Germinal center (tissue), 1 donor: ENCODE measurements around the gene HDAC4.

Experiments used
- DNase-seq: peaks from one replicate; pipeline ENCODE4 v3.0.0; 2012; ENCODE audit warnings: mixed read lengths, low spot score

The HDAC4 gene

DNA sequence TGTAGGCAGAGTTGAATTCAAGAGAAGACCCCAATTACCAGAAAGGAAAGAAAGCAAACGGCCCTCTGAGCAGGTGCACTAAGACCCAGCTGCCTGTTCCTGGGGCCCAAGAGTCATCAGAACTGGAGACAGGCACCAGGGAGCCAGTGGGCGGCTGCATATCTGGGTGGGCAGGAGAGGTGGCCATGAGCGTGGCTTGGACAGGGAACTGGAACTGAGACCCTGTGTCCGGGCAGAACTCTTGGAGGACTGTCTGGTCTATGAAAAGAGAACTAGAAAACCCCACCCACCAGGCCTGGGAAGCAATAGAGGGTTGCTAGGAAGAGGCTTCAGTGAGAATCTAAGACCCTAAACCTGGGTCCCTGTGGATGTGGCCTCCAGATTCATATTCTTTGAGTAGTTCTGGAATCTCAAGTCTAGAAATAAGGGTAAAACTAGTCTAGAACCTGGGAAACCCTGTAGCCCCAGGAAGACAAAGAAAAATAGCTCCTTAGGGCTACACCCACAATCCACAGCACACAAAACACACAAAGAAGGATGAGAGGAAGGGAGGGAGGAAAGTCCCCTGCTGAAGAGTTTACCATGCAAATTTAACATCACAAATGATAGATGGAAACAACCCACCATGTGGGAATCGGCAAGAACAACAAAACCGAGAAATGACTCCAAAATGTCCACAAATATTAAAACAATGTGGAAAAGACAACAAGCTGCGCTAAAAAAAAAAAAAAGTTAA lies 147.0 kb downstream of the HDAC4 start:
- DNase-seq: no peak

DNA sequence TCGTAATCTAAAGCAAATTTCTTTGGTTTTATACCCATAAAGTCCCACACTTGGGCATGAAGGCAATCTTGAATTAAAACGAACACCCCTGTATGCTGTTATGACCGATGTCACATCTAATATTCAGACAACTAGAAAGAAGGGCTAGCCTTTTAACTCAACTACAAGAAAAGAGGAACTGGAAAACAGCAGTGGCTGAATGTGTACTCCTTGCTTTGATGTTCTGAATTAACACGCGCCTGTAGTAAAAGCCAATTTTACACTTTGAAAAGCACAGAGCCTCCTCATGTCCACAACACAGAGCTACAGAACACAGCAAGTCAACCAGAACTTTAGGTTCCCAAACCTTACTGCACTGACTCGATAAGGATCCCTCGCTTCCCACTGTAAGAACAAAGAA lies 147.6 kb downstream of the HDAC4 start:
- no peak for DNase-seq

DNA sequence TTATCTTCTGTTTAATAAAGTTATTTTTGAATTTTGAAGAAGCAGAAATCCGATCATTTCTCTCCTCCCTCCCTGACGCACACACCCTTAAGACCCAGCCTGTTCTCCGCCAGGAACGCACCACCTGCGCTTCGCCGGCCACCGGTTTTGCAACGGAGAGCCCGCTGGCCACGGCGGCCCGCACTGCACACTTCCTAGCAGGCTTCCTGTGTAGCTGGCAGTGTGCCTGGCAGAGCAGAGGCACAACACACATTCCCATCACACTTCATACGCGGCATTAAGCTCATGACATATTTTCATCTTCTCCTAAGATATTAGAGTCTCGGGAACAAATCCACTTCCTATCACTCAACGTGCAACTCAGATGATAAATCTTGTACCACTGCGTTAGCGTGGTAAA lies 148.0 kb downstream of the HDAC4 start:
- no peak for DNase-seq

DNA sequence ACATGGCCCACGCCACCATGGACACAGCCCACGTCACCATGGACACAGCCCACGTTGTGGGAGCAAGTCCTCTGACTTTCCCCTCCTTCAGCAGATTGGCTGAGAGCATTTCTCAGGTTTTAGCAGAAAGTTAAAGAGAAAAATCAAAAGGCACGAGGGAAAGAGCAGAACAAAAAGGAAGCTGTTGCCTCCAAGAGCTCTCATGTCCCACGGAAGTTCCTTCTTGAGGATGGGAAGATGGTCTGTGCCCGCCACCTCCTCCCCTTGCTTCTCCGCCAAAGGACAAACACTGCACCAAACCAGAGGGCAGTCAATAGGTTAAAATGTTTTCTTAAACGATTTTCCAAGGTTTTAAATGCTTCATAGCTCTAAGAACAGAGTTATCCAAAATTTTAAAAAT lies 148.4 kb downstream of the HDAC4 start:
- DNase-seq: no peak

DNA sequence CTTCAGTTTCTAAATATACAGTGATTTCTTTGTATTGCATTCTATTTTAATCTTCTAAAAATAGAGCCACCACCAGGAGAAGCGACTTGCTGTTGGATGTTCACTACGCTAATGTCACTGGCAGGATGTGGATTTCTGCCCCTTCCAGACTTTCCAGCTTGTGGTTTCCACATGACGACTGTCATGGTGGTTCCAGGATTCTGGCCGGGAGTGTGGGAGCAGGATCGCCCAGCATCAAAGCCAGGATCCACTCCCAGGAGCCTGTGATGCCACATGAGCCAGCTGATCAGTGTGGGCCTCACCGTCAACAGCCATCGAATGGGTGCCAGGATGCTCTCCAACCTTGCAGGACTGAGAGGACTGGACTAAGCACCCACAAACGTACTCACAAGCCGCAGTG lies 148.8 kb downstream of the HDAC4 start:
- no peak for DNase-seq

DNA sequence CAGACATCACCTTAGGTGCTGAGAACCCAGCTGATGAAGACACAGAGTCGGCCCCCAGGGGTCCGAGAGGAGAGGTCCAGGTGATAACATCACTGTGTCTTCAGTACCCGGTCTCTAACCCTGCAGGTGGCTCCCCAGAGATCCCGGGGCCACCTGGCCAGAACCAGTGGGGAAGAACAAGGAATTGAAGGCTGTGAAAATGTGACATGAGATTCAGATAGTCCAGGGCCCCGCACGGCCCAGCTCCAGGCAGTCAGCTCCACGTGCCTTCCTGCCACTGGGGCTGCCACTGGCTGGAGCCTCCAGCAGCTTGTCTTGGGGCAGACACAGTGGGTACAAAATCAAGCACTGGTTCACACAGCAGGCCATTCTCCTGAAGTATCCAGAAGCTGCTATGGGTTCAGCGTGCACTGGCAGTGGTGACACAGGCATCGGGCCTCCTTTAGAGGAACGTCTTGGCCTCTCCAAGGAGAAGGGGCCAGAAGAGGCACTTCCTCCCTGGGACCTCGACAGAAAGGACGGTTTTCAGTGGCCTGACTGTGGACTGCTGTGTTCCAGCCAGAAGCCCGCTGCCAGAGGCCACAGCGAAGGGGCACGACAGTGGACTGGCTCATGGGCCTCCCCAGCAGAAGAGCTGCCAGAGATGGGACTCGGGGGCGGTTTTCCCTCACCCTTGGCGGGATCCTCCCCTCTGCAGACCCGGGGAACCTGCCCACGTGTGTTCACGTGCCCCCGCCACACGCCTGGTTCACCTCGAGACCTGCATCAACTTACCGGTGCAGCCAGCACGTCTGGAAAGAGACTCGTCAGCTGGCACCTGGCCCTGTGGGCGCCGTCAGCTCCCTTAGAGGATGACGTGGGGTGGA lies 150.4 kb downstream of the HDAC4 start:
- no peak for DNase-seq

DNA sequence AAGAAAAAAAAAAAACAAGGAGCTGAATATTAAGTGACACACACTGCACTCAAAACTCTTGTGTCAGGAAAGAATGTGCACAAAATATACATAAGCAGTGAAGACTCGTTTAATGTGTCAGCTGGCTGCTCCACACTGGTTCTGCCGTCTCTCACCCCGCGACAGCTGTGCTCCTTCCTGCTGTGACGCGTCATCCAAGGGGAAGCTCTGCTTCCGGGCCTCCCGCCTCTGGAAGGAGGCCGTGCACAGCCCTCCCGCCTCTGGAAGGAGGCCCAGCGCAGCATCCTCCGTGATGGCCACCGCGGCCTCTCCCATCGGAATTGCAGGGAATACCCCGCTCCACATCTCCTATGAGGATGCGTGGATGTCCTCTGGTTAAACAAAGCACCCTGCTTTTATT lies 151.0 kb downstream of the HDAC4 start:
- DNase-seq: no peak

DNA sequence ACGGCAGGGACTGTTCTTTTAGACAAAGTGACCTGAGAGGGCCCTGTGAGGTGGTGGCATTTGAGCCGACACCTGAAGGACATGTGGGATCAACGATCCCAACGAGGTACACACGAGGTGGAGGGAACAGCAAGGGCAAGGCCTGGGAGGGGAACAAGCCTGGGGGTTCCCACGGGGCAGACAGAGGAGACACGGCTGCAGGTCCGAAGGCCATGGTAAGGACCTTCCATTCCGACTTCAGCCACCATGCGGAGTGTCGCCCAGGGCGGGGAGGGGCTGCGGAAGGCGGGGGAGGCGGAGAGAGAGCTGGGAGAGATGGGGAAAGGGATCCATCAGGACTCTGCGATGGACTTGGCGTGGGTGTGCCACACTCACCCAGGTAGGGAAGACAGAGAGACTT lies 151.8 kb downstream of the HDAC4 start:
- no peak for DNase-seq

DNA sequence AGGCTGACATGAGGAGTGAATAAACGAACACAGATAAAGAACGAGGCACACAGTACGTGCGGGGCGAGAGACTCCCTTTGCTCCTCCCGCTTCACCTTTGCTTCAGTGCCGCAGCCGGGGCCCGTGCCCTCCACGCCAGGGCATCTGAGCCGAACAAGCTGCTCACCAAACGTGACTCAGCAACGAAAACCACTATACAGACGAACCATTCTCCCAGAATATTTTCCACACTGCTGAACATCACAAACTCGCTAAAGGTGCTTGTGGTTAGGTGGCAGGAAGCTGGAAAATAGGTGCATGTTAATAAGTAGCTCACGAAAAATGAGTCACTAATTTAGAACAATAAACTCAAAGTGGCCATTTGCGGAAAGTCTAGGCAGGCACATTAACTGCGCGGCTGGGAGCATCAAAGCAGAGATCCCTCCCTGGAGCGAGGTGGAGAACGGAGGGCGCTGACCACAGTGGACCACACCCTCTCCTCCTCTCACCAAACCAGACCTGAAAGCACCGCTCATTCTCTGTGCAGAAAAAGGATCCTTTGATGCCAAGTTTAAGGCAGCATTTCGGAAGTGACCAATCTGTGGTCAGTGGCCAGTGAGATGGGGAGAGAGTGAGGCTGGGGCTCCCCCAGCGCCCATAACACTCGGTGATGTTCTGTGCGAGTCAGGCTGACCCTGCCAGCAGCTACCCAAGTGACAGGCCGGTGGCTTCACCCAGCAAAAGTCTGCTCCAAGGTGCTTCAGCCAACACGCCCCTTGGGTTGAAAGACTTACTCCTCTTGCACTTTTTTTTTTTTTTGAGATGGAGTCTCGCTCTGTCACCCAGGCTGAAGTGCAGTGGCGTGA lies 153.2 kb downstream of the HDAC4 start:
- DNase-seq: no peak

DNA sequence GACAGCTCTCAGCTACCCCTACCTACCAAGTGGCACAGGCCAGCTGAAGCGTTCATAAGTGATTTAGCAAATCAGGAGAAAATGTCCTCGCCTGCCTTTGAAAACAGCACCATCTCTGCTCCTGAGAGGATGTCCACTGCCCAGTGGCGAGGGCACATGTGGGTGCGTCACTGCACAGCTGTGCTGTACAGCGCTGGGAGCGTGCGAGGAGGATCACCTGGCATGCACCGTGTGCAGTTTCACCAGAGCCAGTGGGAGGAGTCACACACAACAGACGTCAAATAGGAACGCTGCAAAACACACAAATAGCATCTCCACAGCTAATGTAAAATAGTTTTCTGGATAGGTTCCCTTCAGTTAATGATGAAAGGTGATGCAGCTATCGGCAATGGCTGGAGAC lies 154.1 kb downstream of the HDAC4 start:
- DNase-seq: no peak

DNA sequence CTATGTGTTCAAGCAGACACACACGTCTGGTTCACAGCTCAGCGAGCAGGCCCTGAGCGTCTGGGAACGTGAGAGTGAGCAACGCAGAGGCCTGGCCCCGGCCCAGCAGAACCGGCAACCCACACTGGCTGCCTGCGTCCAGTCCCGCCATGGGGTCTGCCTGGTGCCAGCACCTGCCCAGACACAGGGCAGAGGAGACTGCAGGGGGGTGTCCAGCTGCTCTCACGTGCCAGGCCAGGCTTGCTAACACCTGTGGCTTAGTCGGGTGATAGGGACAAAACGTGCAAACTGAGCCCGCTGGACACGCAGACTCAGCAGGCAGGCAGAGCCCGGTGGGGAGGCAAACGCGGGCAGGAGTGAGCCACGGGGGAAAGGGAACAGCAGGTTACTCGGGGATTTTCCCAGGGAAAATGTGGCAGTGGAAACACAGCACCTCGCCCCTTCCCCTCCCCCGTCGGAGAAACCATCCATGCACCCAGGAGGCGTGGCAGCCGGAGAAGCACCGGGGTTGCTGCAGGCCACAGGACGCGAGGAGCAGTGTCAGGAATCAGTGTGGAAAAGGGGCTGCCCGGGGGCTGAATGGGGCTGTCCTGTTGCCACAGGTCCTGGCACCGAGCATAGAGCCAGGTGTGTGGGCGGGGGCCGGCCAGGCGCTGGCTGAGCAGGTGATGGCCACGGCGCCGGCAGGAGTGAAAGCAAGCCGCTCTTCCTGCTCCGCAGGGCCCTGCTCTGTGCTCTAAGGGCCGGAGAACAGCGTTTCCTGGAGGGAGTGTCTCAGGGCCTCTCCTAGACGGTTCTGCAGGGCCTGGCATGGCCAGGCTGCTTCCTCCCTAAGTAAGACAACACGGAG lies 154.7 kb downstream of the HDAC4 start:
- DNase-seq: no peak

DNA sequence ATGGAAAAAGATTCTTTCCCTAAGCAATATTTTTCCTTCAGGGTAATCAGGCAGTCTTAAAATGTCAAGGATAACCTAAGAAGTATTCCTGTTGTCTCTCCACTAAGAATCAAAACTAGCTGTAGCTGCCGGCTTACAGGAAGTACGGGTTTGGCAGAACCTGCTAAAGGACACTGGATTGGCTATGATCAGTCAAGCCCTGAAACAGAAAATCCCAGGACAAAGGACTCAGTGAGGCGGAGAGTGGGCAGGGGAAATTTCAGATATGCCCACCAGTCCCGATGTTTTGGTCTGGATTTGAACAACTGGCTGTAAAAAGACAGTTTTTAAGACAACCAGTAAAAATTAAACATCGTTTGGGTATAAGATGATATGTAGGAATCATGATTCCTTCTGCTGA lies 155.7 kb downstream of the HDAC4 start:
- DNase-seq: no peak

DNA sequence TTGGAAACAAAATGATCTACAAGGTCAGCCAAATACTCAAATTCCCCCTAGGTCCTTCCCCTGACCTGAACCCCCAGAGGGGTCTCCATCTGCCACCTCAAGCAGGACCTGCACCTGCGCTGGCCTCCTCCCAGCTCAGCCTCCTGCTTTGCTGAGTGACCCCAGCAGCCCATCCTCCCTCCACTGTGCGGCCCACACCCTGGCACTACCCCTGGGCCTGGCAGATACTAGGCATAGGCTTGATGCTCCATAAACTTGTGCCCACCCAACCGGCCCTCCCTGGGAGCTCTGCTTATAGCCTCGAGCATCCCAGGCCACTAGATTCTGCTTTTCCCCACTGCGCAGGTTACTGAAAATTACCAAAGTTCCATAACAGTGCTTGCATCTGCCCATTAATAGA lies 156.2 kb downstream of the HDAC4 start:
- DNase-seq: no peak

DNA sequence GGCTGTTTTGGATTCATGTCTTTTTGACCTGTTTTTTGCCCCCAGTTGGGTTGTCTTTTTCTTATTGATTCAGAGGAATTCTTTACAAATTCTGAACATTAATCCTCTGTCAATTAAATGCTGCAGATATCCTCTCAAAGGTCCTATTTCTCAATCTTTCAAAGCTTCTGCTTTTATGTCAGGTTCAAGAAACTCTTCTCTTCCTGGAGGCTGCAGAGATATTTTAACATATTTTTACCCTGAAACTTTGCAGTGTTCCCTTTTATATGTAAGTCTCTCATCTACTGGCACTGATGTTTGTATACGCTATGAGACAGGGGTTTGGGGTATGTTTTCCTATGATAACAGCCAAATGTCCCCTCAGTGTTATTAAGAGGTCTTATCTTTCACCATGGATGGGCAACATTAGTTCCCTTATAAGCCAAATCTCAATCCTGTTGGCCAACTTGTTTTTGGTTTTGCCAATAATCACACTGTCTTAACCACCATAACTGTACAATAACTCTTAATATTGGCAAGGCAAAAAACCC lies 159.3 kb downstream of the HDAC4 start:
- DNase-seq: no peak

DNA sequence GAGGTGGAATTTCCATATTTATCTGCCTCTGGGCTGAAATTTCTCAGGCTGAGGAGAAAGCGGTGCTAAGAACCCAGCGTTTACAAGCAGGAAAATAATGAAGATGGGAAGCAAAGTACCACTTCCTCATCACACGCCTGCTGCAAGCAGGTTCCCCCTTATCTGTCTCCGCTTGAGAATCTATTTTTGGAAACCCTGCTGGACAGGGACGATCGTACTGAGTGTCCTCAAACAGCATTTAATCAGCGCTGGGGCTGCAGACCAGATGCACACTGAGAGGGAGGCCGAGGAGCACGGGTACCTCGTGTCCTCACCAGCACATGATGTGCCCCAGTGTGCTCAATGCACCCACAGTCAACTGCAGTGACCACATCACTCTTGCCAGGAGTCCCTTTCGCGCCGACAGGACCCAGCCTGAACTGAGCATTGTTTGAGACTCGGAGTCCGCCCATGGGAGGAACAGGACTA lies 160.4 kb downstream of the HDAC4 start:
- DNase-seq: no peak

DNA sequence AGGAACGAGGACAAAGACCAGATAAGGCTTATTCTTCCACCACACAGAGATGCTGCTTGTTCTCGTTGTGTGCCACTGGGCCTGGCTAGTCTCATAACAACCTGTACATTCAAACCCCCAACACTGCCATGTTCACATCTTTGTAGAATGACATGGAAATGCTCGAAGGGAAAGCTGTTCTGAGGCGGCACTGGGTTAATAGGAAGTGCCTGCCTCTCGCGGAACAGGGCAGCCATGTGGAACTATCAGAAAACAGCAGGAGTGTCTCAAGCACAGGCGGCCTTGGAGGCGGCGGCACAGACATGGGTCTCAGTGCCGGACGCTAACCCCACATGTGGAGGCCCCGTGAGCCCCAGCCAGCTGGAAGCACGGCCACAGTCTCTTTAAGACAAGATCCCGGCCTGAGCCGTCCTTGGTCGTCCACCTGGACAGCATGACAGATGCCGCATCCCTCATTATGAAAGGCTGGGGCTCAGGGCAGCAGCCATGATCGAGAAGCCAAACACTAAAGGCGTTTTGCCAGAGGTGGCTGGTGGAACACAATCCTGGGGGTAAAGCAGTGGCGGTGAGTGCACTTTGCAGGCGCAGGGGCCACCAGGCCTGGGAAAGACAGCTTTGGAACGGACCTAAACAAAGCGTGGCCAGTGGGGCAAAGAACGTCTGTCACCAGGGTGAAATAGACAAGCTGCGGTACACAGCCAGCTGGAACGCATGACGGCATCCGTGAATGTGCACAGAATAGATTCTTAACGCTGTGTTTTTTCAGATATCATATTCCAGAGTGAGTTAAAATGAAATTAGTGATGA lies 161.0 kb downstream of the HDAC4 start:
- no peak for DNase-seq

DNA sequence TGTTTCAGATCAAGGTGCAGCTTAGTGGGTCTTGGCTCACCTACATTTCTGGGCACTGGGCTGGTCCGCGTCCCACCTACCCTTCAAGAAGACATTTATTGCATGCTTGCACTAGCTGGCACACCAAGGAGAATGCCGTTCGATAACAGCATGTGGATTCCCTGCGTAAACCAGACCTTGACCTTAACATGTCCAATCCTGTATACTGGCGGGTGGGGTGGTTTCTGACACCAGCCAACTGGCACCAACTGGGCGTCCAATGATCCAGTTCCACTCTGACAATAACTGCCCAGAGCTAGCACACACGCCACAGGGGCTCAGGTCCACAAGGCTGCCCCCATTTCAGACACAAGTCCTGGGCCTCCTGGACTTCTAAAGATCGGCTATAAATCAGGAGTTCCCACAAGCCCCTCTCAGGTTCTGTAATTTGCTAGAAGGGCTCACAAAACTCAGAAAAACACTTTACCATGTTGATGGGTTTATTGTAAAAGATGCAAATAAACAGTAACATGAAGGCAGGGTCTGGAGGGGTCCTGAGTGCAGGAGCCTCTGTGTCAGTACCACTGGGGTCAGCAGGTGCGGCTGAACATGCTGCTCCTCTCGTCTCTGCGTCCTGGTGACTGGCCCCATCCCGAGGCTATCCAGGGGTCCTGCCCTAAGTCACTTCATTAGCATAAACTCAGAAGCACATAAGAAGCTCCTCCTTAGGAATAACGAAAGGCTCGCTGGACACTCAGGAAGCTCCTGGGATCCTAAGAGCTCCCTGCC lies 161.8 kb downstream of the HDAC4 start:
- no peak for DNase-seq

DNA sequence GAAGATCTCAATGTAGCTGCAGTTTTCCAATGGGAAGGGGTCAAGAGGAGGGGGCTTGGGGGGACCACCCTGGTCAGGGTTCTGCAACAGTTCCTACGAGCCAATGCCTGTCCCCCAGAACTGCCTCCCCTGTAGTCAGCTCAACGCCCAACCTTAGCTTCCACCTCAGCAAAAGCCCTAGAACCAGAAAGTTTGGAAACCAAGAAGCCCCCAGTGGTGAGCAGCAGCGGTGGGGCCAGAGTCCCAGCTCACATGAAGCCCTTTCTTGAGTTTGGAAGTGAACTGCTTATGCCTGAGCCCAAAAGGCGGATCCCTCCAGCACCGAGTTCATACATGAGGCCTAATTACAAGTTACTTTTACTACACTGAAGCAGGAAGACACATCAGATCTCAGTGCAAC lies 162.4 kb downstream of the HDAC4 start:
- no peak for DNase-seq

DNA sequence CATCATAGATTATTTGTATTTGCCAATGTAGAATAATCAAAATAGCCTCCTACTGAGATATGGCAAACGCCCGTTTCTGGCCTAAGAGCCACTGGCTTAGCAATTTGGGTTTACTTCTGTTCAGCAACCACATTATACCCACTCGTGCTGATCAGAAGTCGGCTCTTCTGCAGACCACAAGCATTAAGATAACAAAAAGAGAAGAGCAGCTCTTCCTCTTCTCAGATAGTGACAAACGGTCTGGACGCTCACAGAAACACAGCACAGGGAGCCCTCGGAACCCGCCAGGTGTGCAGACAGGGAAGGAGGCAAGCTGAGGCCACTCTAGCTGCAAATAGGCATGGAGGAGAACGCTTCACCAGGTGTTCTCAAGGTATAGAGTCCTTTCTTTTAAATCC lies 164.0 kb downstream of the HDAC4 start:
- DNase-seq: no peak
